GM19324 (cell line): Measurements from ENCODE around the gene SMIM1.
"Not testable (repeated sequence)": the region's sequence is repeated elsewhere in the genome, so short reads cannot be mapped to it uniquely, and the experiment has no call there.

ENCODE experiments used
- ATAC-seq: cut with Tn5 transposase; IDR thresholded peaks from one replicate; pipeline ENCODE4 v1.9.1; 2021; ENCODE audit warnings: mild to moderate bottlenecking, moderate library complexity; ENCODE audit not compliant: unreplicated experiment, low FRiP score

SMIM1 gene, protein sequence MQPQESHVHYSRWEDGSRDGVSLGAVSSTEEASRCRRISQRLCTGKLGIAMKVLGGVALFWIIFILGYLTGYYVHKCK

DNA sequence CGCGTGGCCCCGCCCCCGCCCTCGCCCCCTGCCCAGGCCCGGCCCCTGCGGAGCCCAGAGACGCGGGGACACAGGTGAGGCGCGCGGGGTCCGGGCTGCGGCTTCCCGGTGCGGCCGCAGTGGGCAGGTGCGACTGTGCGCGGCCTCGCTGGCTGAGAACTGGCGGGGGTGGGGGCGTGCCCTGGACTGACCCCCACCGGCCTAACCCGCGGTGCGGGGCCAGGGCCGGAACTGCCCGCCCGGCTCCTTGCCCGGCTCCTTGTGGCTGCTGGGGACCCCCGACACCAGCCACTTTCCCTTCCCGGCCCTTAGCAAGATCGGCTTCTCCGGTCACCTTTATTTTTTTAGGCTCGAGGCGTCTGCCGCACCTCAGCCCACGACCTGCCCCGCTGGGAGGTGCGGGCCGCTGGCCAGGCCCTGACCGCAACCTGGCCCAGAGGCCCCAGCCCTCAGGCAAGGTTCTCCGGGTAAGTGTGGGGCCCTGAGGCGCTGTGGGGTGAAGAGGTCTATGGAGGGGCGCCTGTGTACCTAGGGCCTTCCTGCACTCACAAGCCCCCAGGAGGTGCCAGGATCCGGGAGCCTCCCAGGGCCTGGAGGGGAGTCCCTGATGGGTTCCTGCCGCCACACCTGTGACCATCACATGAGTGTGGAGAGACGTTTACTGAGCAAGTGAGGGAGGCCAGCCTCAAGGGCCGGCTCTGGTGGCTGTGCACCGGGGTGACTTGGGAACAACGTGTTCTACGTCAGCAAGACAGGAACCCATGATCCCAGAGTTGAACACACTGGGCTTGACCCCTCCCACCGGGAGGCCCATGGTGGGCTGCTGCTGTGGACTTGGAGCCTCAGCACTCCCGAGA lies at the start of gene SMIM1:
Gene SMIM1, plus strand, starts transcription at position 35 of the 857 bp plus-strand sequence. CDS start 2,625 bp downstream, outside the sequence.
- peak; percentile 36 for ATAC-seq

DNA sequence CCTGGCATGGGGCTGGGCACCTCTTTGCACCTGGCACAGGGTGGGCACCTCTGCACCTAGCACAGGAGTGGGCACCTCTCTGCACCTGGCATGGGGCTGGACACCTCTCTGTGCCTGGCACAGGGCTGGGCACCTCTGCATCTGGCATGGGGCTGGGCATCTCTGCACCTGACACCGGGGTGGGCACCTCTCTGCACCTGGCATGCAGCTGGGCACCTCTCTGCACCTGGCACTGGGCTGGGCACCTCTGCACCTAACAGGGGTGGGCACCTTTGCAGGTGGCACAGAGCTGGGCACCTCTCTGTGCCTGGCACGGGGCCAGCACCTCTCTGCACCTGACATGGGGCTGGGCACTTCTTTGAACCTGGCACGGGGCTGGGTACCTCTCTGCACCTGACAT lies 49.7 kb upstream of the SMIM1 start:
- ATAC-seq = no peak

DNA sequence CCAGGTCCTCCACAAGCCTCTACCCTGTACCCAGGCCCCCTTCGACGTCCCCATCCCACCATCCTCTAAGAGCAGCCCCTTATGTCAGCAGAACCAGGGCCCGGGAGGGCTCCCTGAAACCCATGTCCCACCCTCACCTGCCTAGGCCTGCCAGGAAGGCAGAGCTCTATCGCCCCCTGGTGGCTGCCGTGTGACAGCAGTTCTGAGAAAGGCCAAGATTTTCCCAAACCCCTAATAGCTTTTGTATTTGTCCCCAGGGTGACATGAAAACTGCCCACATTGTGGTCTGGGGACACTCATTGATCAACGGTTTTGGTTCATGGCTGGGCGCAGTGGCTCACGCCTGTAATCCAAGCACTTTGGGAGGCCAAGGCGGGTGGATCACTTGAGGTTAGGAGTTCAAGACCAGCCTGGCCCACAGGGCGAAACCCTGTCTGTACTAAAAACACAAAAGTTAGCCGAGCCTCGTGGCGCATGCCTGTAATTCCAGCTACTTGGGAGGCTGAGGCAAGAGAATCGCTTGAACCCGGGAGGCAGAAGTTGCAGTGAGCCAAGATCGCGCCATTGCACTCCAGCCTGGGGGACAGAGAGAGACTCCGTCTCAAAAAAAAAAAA lies 48.0 kb upstream of the SMIM1 start:
- ATAC-seq = not testable (repeated sequence)

DNA sequence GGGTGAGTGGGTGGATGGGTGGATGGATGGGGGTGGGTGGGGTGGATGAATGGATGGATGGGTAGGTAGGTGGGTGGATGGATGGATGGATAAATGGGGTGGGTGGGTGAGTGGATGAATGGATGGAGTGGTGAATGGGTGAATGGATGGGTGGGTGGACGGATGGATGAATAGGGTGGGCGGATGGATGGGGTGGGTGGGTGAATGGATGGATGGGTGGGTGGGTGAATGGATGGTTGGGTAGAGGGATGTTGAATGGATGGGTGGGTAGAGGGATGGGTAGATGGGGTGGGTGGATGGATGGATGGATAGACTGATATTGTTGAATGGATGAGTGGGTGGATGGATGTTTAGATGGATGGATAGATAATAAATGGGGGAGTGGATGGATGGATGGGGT lies 47.2 kb upstream of the SMIM1 start:
- no peak for ATAC-seq

DNA sequence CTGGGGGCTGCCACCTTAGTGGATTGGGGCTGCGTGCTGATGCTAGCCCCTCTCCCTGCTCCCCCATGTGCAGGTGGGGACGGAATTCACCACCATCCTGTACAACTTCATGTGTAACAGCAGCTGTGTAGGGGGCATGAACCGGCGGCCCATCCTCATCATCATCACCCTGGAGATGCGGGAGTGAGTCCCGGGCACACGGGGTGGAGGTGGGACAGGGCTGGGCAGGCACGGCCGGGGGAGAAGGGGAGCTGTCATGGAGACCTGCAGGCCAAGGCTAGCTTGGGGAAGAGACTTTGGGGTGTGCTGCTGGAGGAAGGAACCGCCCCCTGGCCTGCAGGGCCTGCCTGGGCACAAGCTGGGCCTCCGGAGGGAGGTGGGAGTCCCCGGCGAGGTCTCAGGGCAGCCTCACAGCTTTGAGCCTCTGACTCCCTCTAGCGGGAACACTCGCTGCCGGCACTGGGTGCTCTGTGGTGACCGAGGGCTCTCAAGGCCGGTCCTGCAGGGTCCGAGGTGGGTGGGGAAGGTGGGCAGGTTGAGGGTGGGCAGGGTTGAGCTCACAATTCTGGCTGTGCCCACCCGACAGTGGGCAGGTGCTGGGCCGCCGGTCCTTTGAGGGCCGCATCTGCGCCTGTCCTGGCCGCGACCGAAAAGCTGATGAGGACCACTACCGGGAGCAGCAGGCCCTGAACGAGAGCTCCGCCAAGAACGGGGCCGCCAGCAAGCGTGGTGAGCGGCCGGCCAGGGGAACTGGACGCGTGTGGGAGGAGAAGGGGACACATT lies 45.3 kb upstream of the SMIM1 start:
- ATAC-seq = no peak

DNA sequence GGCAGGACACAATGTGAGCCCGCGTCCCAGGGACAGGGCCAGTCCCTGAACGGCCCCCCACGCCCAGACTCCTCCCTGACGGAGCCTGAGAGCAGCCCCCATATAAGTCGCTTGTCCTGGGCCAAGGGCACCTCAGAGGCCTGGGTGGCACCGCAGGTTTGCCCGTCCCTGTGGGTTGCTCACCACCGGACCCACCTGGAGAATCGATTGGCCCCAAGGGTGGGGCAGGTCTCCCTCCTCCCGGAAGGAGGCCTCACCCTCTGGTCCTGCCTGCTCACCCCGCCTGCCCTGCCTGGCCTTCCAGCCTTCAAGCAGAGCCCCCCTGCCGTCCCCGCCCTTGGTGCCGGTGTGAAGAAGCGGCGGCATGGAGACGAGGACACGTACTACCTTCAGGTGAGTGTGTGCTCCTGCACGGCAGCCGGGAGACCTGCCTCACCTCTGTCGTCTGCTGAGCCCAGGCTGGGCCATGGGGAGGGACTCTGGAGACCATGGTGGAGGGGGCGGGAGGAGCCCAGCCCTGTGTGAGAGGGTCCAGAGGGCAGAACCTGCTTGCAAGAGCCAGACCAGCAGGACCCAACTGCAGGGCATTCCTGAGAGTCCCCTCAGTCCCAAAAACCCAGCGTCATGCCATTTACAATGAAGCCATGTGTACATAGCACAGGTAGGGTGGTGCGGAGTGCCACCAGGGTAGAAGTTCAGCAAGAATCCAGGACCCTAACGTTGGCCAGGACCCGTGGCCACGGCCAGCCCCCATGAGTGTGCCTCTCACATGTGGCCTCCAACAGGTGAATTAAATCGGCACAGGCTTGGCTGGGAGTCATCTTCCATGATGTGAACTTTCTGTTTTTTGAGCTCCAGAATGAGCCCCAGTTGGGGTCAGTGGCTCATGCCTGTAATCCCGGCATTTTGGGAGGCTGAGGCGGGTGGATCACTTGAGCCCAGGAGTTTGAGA lies 44.4 kb upstream of the SMIM1 start:
- no peak for ATAC-seq

DNA sequence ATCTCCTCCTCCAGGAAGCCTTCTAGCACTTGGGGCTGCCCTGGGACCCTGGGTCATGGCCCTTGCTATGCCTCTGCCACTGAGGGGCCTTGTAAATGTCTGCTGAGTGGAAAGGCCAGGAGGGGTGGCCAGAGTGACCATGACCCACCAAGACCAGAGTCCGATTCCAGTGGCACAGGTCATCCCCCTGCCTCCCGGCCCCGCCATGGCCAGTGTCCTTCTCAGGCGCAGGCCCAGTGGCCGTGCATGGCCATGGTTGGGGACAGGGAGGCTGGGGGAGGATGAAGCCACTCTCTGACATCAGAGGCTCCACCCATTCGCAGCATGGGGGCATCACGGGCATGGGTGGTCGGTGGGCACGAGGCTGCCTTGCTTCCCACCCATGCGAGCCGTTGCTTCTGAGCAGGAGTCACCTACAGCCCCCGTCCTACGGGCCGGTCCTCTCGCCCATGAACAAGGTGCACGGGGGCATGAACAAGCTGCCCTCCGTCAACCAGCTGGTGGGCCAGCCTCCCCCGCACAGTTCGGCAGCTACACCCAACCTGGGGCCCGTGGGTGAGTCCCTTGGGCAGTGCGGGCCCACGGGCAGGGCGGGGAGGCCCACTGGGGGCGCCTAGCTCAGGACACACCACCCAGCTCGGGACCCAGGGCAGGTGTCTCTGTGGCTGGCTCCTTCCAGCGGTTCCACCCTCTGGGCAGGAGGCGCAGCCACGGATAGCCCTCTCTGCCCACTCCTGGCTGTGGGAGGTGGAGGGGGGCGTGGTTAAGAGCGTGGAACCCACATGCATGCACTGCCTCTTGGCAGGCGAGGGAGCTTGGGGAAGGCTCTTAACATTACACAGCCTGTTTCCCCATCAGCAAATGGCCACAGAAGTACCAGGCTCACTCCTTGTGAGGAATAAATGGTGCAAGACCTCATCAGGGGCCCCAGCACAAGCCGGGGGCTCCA lies 42.7 kb upstream of the SMIM1 start:
- no peak for ATAC-seq

DNA sequence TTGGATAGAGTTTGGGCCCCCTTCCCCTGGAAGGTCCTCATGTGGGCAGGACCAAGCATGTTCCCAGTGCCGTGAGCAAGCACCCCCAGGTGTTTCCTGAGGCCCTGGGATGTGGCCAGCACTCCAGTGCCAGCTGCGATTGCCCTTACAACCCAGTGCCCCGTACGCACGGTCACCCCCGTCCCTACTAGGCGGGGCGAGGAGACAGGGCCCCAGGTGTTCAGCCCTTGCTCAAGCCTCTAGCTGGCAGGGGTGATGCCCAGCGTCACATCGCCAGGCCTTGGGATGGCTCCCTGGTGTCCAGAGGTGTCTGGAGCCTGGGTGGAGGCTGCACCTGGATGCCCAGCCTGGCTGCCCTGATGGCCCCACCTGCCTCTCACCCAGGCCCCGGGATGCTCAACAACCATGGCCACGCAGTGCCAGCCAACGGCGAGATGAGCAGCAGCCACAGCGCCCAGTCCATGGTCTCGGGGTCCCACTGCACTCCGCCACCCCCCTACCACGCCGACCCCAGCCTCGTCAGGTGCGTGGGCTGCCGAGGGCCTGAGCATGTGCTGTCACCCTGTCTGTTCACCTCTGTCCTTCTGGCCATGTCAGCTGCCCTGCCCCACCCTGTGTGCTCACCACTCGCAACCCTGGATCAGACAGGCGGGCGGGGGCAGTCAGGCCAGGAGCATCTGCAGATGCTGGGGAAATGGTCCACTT lies 41.9 kb upstream of the SMIM1 start:
- no peak for ATAC-seq

DNA sequence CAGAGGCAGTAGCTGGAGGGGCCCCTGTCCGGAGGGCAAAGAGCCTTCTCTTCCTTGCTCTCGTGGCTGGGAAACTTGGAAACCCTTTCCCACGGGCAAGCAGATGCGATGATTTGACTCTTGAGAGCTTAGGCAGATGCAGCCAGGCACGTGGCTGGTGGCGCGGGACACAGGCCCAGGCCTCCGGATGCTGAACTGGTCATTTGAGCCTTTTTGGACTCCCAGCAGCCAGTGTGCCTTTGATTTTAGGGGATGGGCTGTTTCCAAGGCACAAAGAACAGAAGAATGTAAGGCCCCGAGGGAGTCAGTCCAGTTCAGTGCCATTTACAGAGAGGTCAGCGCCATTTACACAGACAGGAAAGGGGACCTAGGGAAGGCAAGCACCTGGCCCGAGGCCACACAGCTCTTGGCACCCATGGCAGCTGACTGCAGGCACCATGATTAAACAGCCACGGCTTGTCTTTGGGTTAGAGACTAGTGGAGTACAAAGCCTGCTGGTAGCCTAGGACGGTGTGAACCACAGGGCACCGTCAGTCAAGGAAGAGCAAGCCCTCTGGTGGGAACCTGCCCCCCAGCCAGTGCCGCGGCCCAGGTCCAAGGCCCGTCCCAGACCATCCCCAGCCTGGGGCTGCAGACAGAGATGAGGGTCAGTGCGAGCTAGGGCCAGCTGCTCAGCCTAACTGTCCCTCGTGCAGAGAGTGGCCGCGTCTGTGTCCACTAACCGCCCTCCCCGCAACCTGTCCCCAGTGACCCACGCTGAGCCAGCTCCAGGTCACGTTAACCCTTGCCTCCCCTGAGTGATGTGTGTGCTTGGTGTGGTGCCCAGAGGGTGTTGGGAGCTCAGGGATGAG lies 40.7 kb upstream of the SMIM1 start:
- no peak for ATAC-seq

DNA sequence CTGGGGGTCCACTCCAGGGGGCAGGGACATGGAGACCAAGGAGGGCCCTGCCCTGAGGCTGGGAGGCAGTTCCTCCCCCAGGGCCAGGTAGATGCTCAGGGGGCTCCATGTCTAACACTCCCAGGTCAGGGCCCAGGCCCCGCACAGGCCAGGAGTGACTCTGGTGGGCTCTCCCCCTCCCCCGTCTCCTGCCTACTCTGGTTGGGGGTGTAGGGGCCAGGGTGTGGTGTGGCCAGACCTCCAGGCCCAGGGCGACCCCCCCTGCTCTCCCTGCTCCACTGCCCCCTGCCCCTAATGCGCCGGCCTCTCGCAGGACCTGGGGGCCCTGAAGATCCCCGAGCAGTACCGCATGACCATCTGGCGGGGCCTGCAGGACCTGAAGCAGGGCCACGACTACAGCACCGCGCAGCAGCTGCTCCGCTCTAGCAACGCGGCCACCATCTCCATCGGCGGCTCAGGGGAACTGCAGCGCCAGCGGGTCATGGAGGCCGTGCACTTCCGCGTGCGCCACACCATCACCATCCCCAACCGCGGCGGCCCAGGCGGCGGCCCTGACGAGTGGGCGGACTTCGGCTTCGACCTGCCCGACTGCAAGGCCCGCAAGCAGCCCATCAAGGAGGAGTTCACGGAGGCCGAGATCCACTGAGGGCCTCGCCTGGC lies 40.0 kb upstream of the SMIM1 start:
- no peak for ATAC-seq

DNA sequence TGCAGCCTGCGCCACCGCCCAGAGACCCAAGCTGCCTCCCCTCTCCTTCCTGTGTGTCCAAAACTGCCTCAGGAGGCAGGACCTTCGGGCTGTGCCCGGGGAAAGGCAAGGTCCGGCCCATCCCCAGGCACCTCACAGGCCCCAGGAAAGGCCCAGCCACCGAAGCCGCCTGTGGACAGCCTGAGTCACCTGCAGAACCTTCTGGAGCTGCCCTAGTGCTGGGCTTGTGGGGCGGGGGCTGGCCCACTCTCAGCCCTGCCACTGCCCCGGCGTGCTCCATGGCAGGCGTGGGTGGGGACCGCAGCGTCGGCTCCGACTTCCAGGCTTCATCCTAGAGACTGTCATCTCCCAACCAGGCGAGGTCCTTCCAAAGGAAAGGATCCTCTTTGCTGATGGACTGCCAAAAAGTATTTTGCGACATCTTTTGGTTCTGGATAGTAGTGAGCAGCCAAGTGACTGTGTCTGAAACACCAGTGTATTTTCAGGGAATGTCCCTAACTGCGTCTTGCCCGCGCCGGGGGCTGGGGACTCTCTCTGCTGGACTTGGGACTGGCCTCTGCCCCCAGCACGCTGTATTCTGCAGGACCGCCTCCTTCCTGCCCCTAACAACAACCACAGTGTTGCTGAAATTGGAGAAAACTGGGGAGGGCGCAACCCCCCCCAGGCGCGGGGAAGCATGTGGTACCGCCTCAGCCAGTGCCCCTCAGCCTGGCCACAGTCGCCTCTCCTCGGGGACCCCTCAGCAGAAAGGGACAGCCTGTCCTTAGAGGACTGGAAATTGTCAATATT lies 39.3 kb upstream of the SMIM1 start:
- ATAC-seq = no peak

DNA sequence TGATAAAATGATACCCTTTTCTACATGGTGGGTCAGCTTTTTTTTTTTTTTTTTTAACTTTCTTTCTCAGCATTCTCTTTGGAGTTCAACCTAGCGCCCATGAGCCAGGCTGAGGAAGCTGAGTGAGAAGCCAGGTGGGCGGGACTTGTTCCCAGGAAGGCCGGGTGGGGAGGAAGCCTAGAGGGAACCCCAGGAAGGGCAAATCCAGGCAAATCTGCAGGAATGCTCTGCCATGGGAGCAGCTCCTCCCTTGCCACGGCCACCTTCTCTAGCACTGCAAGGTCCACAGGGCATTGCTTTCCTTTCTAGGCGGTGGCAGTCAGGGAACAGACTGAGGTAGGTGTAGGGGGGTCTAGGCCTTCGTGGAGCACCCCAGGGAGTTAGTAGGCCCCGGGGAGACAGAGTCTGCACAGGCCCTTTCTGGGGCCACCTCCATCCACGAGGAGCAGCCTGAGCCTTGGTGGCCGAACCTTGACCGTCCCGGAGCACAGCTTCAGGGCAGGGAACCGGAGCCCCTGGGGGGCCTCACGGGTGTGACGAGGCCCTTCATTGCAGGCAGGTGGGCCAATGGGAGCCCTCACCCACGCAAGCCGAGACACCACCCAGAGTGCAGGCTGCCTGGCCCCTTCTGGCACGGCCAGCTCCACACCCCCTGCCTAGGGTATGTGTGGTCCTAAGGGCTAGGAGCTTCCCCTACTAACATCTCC lies 38.5 kb upstream of the SMIM1 start:
- no peak for ATAC-seq

DNA sequence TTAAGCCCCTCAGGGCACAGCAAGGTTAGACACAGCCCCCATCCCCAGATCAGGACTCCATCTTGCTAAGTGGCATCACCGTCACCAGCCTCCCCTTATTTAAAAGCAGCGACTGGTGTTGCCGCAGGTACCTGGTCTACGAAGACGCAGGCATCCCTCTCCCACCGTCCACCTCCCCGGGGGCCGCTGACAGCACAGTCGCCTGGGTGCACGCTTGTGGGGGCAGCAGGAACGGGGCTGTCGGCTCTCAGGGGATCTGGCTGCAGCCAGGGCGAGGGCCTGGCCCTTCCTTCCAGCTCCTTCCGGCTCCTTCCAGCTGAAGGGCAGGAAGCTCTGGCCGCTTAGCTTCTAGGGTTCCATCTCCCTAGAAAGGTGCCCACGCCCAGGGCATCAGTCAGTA lies 37.9 kb upstream of the SMIM1 start:
- ATAC-seq = no peak

DNA sequence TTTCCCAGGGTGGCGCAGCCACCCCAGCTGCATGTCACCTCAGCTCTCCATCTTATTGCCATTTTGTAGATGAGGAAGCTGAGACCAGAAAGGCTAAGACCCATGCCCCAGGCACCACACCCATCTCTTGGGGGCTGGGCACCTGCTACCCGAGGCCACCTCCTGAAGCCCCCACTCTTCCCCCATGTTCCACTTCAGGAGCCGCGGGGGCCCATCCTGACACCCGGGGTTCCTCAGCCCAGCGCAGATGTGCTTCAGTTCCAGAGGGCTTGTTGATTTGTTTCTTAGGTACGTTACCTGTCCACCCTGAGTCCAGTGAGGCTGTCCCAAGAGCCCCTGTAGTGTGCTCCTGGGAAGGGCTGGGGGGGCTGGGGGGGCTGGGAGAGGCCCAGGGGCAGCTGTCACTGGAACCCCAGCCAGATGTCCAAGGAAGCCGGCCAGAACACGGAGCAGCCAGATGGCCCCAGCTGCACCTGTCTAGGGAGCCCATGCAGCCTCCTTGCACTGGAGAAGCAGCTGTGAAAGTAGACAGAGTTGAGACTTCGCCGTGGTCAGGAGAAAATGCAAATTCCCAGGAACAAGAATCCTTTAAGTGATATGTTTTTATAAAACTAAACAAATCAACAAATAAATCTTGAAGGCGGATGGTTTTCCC lies 37.4 kb upstream of the SMIM1 start:
- ATAC-seq = no peak

DNA sequence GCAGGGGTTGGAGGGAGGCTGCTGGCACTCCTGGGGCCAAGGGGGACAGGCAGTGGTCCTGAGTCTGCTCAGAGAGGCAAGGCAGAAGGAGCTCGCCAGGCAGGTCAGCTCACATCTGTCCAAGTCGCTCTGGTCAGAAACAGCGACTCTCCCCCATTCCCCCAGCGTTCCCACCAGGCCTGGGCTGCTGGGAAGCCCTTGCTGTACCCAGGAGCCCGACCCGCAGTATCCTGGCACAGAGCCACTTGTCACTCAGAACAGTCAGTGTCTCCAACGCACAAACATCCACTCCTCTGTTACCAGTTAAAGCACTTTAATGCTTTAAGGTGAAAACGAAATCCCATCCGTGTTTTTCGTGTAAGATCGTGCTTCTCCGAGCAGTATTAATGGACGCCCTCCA lies 36.9 kb upstream of the SMIM1 start:
- ATAC-seq = no peak
